HepG2 (cell line): ENCODE data around the gene CAND2.

Source experiments
- CEBPG ChIP-seq: IDR thresholded peaks from 2 replicates; pipeline ENCODE4 v1.6.1; 2016
- CREM ChIP-seq, 2 experiments: sonication (generic) in 1 of 2; formaldehyde crosslinking in 1 of 2; IDR thresholded peaks; 2 replicates each; pipeline versions ENCODE4 v1.4.0 to v1.6.1; 2016 to 2020; ENCODE audit warnings: antibody characterized with exemption in 1 of 2, mild to moderate bottlenecking in 1 of 2, missing genetic modification reagents in 1 of 2
- FOXJ3 ChIP-seq: sonication (generic); formaldehyde crosslinking; IDR thresholded peaks from 2 replicates; pipeline ENCODE4 v1.4.0; 2020; ENCODE audit warnings: missing genetic modification reagents, mild to moderate bottlenecking, borderline replicate concordance
- FOXO1 ChIP-seq: sonication (generic); formaldehyde crosslinking; IDR thresholded peaks from 2 replicates; pipeline ENCODE4 v1.4.0; 2020; ENCODE audit warnings: missing genetic modification reagents
- MED1 ChIP-seq: sonication (generic); formaldehyde crosslinking; IDR thresholded peaks from 2 replicates; pipeline ENCODE4 v1.4.0; 2020; ENCODE audit warnings: missing genetic modification reagents
- YY1 ChIP-seq: IDR thresholded peaks from 2 replicates; pipeline ENCODE4 v1.6.1; 2011; ENCODE audit warnings: low read length, low read depth, moderate library complexity, mild to moderate bottlenecking; ENCODE audit not compliant: insufficient read depth, insufficient replicate concordance
- ZFP36 ChIP-seq: fragments of 150-350 bp; IDR thresholded peaks from 2 replicates; pipeline ENCODE4 v1.6.1; 2018; ENCODE audit warnings: borderline replicate concordance, low read length, low read depth; ENCODE audit not compliant: partially characterized antibody
- ZNF24 ChIP-seq: fragments of 450-650 bp; IDR thresholded peaks from 2 replicates; pipeline ENCODE4 v1.6.1; 2017; ENCODE audit warnings: antibody characterized with exemption, mild to moderate bottlenecking
- ZNF563 ChIP-seq: sonication (generic); formaldehyde crosslinking; IDR thresholded peaks from 2 replicates; pipeline ENCODE4 v1.8.0; 2022; ENCODE audit warnings: mild to moderate bottlenecking, moderate library complexity, missing genetic modification reagents
- TF ChIP-seq, protein P1 (sequence below): sonication (generic); formaldehyde crosslinking; IDR thresholded peaks from 2 replicates; pipeline ENCODE4 v1.5.0; 2020; ENCODE audit warnings: mild to moderate bottlenecking, missing genetic modification reagents, moderate library complexity

DNA sequence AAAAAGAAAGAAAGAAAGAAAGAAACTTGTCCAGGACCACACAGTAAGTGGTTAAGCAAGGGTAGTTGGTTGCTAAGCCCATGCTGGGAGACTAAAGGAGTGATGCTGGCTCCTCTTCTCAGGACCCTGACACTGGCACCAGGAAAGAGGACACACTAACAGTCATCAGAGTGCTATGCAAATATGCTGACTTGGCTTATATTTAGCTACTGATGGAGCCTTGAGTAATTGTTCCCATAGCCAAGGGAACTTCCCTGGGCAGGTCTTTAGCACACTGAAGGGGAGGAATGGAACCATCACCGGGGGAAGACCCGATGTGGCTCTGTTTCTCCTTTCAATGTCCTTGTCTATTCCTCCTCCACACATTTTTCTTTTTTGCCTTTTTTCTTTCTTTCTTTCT lies 43.7 kb upstream of the CAND2 start:
- no peak for TF ChIP-seq ZFP36
- TF ChIP-seq CREM (IDR thresholded peaks at IDR 0.05), result no peak
- TF ChIP-seq CREM (CRISPR knock-in tag; IDR thresholded peaks at IDR 0.05), result no peak
- TF ChIP-seq FOXJ3 (CRISPR knock-in tag), result no peak
- TF ChIP-seq CEBPG, result no peak
- TF ChIP-seq YY1, result no peak
- TF ChIP-seq FOXO1 (CRISPR knock-in tag), result no peak
- no peak for TF ChIP-seq MED1 (CRISPR knock-in tag)
- TF ChIP-seq ZNF563 (CRISPR knock-in tag), result no peak
- TF ChIP-seq, protein P1, sequence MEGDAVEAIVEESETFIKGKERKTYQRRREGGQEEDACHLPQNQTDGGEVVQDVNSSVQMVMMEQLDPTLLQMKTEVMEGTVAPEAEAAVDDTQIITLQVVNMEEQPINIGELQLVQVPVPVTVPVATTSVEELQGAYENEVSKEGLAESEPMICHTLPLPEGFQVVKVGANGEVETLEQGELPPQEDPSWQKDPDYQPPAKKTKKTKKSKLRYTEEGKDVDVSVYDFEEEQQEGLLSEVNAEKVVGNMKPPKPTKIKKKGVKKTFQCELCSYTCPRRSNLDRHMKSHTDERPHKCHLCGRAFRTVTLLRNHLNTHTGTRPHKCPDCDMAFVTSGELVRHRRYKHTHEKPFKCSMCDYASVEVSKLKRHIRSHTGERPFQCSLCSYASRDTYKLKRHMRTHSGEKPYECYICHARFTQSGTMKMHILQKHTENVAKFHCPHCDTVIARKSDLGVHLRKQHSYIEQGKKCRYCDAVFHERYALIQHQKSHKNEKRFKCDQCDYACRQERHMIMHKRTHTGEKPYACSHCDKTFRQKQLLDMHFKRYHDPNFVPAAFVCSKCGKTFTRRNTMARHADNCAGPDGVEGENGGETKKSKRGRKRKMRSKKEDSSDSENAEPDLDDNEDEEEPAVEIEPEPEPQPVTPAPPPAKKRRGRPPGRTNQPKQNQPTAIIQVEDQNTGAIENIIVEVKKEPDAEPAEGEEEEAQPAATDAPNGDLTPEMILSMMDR, result no peak
- no peak for TF ChIP-seq ZNF24
